Measurements from ENCODE around the gene CNBD2.

CNBD2 gene

DNA sequence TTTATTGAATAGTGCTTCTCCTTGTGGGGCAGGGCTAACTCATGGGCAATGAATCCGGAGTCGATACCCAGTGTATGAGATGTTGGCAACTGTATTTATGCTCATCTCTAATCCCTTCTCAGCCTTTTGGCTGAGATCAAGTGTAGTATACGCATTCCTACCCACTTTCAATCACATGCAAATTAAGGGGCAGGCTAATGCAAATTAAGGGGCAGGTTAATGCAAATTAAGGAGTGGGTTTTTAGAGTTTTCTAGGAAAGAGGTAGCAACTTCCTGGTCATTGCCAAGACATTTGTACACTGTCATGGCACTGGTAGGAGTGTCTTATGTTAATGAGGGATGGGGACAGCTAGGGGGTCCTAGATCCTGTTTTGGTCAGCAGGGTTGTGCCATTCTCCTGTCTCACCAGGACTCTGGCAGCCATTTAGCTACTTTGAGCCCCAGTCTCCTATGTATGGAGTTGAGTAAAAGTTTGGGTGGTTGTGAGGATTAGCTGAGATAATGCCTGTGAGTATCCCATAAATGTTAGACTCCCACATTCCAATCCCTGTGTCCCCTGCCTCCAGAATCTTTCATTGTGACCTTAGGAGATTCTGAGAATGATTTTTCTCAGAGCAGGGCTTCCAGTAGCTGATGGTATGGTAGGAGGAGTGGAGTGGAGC, at the start of gene CNBD2:
CNBD2 (plus strand) TSS at position 612 of the 662 bp plus-strand sequence. CDS start 173 bp downstream, outside the sequence.
- TF ChIP-seq POLR2AphosphoS5 (IDR thresholded peaks at IDR 0.05; ENCODE audit: borderline replicate concordance, low read depth, low read length) (no peak), EZH2 (IDR thresholded peaks at IDR 0.05) (no peak), FOXP2 (optimal IDR thresholded peaks at IDR 0.05; ENCODE audit: control extremely low read depth, extremely low read length, insufficient read depth) (no peak)
- no peak within 1 kb of the TSS for H3K9ac ChIP-seq (ENCODE audit: insufficient read length)
- H3K36me3 ChIP-seq (ENCODE audit: insufficient read depth, low read length), result no peaks in the 10 kb centered on the region
- DNase-seq (ENCODE audit: low read depth, low spot score), result no peak
- no peaks in the 10 kb centered on the region for H3K9me3 ChIP-seq (ENCODE audit: low read depth, low read length)
- H3K4me3 ChIP-seq, result no peak within 1 kb of the TSS
- H3K27ac ChIP-seq, result no peak within 1 kb of the TSS

DNA sequence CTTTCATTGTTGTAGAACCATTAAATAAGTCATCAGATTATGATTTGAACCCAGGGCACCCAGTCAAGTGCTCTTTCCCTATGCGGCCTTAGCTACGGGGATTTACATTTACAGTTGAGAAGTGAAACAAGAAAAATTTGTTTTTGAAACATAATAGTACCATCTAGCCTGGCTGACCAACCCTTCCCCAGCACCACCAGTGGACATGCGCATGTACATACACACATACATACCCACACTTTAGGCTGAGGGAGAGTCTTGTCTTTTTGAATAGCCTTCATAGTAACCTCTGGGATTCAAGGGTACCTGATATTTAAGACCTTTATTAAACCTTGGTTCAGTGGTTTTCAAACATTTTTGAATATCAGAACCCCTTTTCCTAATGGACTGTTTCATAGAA, 47.9 kb upstream of the CNBD2 start:
- H3K36me3 ChIP-seq (ENCODE audit: insufficient read depth, low read length), result peaks cover 38% of the 10 kb centered on the region
- H3K9ac ChIP-seq (ENCODE audit: insufficient read length), result no peak overlapping the region
- no peaks in the 10 kb centered on the region for H3K9me3 ChIP-seq (ENCODE audit: low read depth, low read length)
- no peak overlapping the region for H3K27ac ChIP-seq
- TF ChIP-seq FOXP2 (optimal IDR thresholded peaks at IDR 0.05; ENCODE audit: control extremely low read depth, extremely low read length, insufficient read depth) (no peak), POLR2AphosphoS5 (IDR thresholded peaks at IDR 0.05; ENCODE audit: borderline replicate concordance, low read depth, low read length) (no peak), EZH2 (IDR thresholded peaks at IDR 0.05) (no peak)
- H3K4me3 ChIP-seq, result no peak overlapping the region
- DNase-seq (ENCODE audit: low read depth, low spot score), result no peak

DNA sequence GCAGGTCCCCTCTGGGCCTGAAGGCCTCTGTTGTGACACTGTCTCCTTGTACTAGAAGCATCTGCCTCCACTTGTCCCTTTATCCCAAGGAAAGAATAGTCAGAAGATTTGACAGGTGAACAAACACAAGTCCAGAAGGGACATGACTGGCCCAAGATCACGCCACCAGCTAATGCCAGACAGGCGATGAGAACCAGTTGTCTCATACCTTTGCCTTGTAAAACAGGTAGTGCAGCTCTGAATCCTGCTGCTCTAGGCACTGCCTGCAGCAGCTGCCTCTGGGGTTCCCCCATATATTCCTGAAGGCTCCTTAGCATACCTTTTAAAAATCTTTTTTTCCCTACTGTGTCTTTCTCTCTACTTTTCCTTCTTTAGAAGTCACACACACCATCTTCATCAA, 39.1 kb upstream of the CNBD2 start:
- H3K36me3 ChIP-seq (ENCODE audit: insufficient read depth, low read length), result peaks cover 37% of the 10 kb centered on the region
- H3K9ac ChIP-seq (ENCODE audit: insufficient read length), result no peak overlapping the region
- H3K9me3 ChIP-seq (ENCODE audit: low read depth, low read length), result no peaks in the 10 kb centered on the region
- no peak overlapping the region for H3K27ac ChIP-seq
- no peak overlapping the region for H3K4me3 ChIP-seq
- TF ChIP-seq POLR2AphosphoS5 (IDR thresholded peaks at IDR 0.05; ENCODE audit: borderline replicate concordance, low read depth, low read length) (no peak), FOXP2 (optimal IDR thresholded peaks at IDR 0.05; ENCODE audit: control extremely low read depth, extremely low read length, insufficient read depth) (no peak), EZH2 (IDR thresholded peaks at IDR 0.05) (no peak)
- DNase-seq (ENCODE audit: low read depth, low spot score), result no peak

DNA sequence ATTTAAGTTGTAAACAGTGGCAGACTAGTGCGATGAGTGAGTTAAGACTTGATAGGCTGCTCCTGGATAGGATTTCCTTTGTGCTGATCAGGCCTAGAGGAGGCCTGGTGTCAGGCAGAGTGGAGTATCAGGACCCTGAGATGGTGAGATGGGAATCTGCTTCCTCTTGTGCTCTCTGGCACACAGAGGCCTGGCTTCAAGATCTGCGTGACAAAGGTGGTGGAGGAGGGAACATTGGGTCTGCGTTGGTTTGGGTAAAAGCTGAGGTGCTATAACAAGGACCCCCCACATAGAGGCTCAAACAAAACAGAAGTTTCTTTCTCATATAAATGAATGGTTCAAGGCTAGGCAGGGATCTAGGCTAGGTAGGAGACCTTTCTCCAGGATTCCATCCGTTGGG, 34.3 kb upstream of the CNBD2 start:
- Histone ChIP-seq H3K4me3 (no peak overlapping the region), H3K36me3 (ENCODE audit: insufficient read depth, low read length) (peaks cover 32% of the 10 kb centered on the region), H3K9ac (ENCODE audit: insufficient read length) (no peak overlapping the region), H3K27ac (no peak overlapping the region), H3K9me3 (ENCODE audit: low read depth, low read length) (no peaks in the 10 kb centered on the region)
- no peak for TF ChIP-seq FOXP2 (optimal IDR thresholded peaks at IDR 0.05; ENCODE audit: control extremely low read depth, extremely low read length, insufficient read depth)
- no peak for TF ChIP-seq EZH2 (IDR thresholded peaks at IDR 0.05)
- TF ChIP-seq POLR2AphosphoS5 (IDR thresholded peaks at IDR 0.05; ENCODE audit: borderline replicate concordance, low read depth, low read length), result no peak
- no peak for DNase-seq (ENCODE audit: low read depth, low spot score)

DNA sequence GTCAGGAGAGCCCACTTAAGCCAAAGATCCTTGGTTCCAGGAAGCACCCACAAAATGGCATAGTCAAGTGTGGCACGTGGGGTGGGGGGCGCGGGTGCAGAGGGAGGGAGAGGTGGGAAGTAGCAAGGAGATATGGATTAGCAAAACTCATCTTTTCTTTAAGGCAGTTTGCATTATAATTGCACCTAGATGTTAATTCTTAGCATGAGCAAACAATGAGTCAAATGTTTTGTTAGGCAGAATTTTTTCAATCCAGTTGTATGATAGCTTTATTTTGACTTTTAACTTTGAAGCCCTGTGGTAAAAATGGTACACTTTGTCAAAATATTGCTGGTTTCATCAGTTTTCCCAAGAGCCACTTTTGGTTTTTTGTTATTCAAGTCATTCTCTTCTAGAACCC, 29.1 kb upstream of the CNBD2 start:
- TF ChIP-seq FOXP2 (optimal IDR thresholded peaks at IDR 0.05; ENCODE audit: control extremely low read depth, extremely low read length, insufficient read depth) (no peak), EZH2 (IDR thresholded peaks at IDR 0.05) (no peak), POLR2AphosphoS5 (IDR thresholded peaks at IDR 0.05; ENCODE audit: borderline replicate concordance, low read depth, low read length) (no peak)

DNA sequence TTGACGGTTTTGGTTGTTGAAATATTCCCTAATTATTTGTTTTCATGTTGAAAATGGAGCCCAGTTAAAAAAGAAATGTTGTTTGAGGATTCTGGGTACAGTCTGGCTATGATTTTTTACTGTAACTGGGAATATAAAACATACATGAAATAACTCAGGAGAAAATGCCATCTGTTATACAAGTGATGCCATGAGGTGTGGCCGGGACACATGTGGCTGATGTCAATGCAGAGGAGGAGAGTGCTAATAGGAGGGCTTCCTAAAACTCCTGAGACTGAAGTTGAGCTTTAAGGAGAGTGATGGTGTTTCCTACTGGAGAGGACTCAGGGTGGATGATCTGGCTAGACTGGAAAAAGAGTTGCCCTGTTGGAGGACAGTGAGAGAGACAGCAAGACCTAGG, 26.8 kb upstream of the CNBD2 start:
- Histone ChIP-seq H3K36me3 (ENCODE audit: insufficient read depth, low read length) (peaks cover 48% of the 10 kb centered on the region), H3K9ac (ENCODE audit: insufficient read length) (no peak overlapping the region), H3K9me3 (ENCODE audit: low read depth, low read length) (no peaks in the 10 kb centered on the region), H3K27ac (no peak overlapping the region), H3K4me3 (no peak overlapping the region)
- no peak for TF ChIP-seq EZH2 (IDR thresholded peaks at IDR 0.05)
- TF ChIP-seq FOXP2 (optimal IDR thresholded peaks at IDR 0.05; ENCODE audit: control extremely low read depth, extremely low read length, insufficient read depth), result no peak
- TF ChIP-seq POLR2AphosphoS5 (IDR thresholded peaks at IDR 0.05; ENCODE audit: borderline replicate concordance, low read depth, low read length), result no peak
- no peak for DNase-seq (ENCODE audit: low read depth, low spot score)

More for the DNA sequence above, 29.1 kb upstream of the CNBD2 start:
- H3K9me3 ChIP-seq (ENCODE audit: low read depth, low read length), result no peaks in the 10 kb centered on the region
- no peak overlapping the region for H3K4me3 ChIP-seq
- peaks cover 44% of the 10 kb centered on the region for H3K36me3 ChIP-seq (ENCODE audit: insufficient read depth, low read length)
- no peak for DNase-seq (ENCODE audit: low read depth, low spot score)
- H3K9ac ChIP-seq (ENCODE audit: insufficient read length), result no peak overlapping the region
- no peak overlapping the region for H3K27ac ChIP-seq

DNA sequence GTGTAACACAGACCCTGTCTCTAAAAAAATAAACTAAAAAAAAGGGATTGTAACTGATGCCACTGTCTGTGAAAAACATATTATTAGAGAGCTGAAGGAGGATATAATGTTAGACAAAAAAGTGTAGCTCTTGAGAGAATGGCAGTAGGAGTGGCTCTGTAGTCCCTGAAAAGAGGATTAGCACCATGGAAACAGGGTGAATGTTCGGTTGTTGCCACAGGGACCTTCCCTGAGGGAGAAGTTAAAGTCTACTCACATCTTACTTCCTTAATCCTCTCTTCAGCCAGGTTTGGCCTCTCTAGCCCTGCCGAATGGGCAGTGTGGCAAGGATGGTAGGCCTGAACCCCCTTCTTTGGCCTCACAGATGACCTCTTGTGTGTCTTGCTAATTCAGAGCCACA, 26.1 kb upstream of the CNBD2 start:
- H3K36me3 ChIP-seq (ENCODE audit: insufficient read depth, low read length), result peaks cover 49% of the 10 kb centered on the region
- no peak for DNase-seq (ENCODE audit: low read depth, low spot score)

DNA sequence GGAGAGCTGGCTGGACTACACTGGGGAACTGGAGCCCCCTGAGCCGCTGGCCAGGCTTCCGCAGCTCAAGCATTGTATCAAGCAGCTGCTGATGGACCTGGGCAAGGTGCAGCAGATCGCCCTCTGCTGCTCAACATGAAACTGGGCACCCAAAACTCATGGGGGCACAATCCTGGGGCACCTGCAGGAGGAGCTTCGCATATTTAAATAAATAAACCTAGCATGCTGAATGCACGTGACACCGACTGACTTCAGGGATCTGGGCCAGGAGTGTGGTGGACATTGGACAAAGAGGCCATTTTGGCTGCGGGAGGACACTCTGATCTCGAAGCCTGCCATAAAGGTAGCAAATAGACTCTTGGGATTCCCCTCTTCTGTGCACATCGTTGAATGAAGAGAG, 20.9 kb upstream of the CNBD2 start:
- no peak for DNase-seq (ENCODE audit: low read depth, low spot score)
- Histone ChIP-seq H3K9me3 (ENCODE audit: low read depth, low read length) (no peaks in the 10 kb centered on the region), H3K9ac (ENCODE audit: insufficient read length) (no peak overlapping the region), H3K27ac (no peak overlapping the region), H3K36me3 (ENCODE audit: insufficient read depth, low read length) (peaks cover 19% of the 10 kb centered on the region; the same call in 1 of the 2 replicates), H3K4me3 (no peak overlapping the region)
- TF ChIP-seq EZH2 (IDR thresholded peaks at IDR 0.05) (no peak), FOXP2 (optimal IDR thresholded peaks at IDR 0.05; ENCODE audit: control extremely low read depth, extremely low read length, insufficient read depth) (no peak), POLR2AphosphoS5 (IDR thresholded peaks at IDR 0.05; ENCODE audit: borderline replicate concordance, low read depth, low read length) (no peak)

More for the DNA sequence above, 26.1 kb upstream of the CNBD2 start:
- H3K9me3 ChIP-seq (ENCODE audit: low read depth, low read length), result no peaks in the 10 kb centered on the region
- H3K27ac ChIP-seq, result no peak overlapping the region
- TF ChIP-seq POLR2AphosphoS5 (IDR thresholded peaks at IDR 0.05; ENCODE audit: borderline replicate concordance, low read depth, low read length), result no peak
- TF ChIP-seq FOXP2 (optimal IDR thresholded peaks at IDR 0.05; ENCODE audit: control extremely low read depth, extremely low read length, insufficient read depth), result no peak
- no peak for TF ChIP-seq EZH2 (IDR thresholded peaks at IDR 0.05)
- no peak overlapping the region for H3K9ac ChIP-seq (ENCODE audit: insufficient read length)
- no peak overlapping the region for H3K4me3 ChIP-seq

DNA sequence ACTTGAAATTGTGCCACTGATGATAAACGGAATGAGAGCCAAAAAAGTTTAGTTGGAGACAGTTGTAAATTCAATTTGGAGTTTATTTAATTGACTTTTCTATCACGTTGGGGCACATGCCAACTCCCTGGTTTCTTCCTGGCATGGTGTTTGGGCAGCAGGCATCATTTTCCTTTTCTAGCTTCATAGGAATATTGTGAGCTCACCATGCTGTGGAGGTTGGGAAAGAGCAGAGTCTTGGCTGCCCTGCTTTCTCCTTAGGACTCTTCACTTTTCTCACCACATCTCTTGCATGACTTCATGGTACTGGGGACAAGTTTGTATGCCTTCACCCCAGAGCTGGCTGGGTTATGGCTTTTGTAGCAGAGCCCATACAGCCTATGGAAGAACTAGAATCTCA, 20.5 kb upstream of the CNBD2 start:
- Histone ChIP-seq H3K36me3 (ENCODE audit: insufficient read depth, low read length) (peaks cover 19% of the 10 kb centered on the region), H3K27ac (no peak overlapping the region)

More for the DNA sequence above, 20.5 kb upstream of the CNBD2 start:
- Histone ChIP-seq H3K9me3 (ENCODE audit: low read depth, low read length) (no peaks in the 10 kb centered on the region), H3K4me3 (no peak overlapping the region), H3K9ac (ENCODE audit: insufficient read length) (no peak overlapping the region)
- TF ChIP-seq POLR2AphosphoS5 (IDR thresholded peaks at IDR 0.05; ENCODE audit: borderline replicate concordance, low read depth, low read length) (no peak), FOXP2 (optimal IDR thresholded peaks at IDR 0.05; ENCODE audit: control extremely low read depth, extremely low read length, insufficient read depth) (no peak), EZH2 (IDR thresholded peaks at IDR 0.05) (no peak)
- DNase-seq (ENCODE audit: low read depth, low spot score), result no peak
